ENCODE results near the gene DISC1. TPM values are rescaled to one million over a fixed set of nuclear protein-coding genes. Genes with fewer than 3 reads are reported as not detected.

Gene DISC1
- total RNA-seq, 2 experiments from 2014 or later: 19.8 to 20.0 TPM

- DNase-seq: no peak
- no peak overlapping the region for H3K4me3 Mint-ChIP-seq
- peaks cover 39% of the 10 kb centered on the region for H3K36me3 Mint-ChIP-seq (ENCODE audit: low read depth)
- no peaks in the 10 kb centered on the region for H3K27me3 Mint-ChIP-seq
- intact Hi-C loops (cut with DNase I, micrococcal nuclease): no loop called here
- no peak overlapping the region for H3K27ac ChIP-seq (ENCODE audit: low read depth in 1 of 2, low read length in 2 of 2)
- H3K27me3 ChIP-seq (ENCODE audit: control insufficient read depth in 1 of 2, insufficient read depth in 2 of 2, low read length in 2 of 2): no peaks in the 10 kb centered on the region
- POLR2A ChIA-PET: no interaction called here
- H3K9me3 ChIP-seq (ENCODE audit: control insufficient read depth in 1 of 2, insufficient read depth in 1 of 2, low read length in 2 of 2): peaks cover 0 to under 1% of the 10 kb centered on the region in 2 experiments
- no peak for TF ChIP-seq CTCF (IDR thresholded peaks at IDR 0.05)
- peaks cover 5% of the 10 kb centered on the region for H3K4me1 Mint-ChIP-seq (ENCODE audit: low read depth)
- H3K36me3 ChIP-seq (ENCODE audit: insufficient read depth, low read length): no peaks in the 10 kb centered on the region
- no peak for ATAC-seq (ENCODE audit: poor library complexity)
- CTCF ChIA-PET: no interaction called here
- no peak overlapping the region for H3K27ac Mint-ChIP-seq
- H3K4me3 ChIP-seq (ENCODE audit: low read length): no peak overlapping the region
- H3K4me1 ChIP-seq (ENCODE audit: insufficient read depth, low read length): no peaks in the 10 kb centered on the region
- no peaks in the 10 kb centered on the region for H3K9me3 Mint-ChIP-seq
Observed at GRCh38 chr1:231723146-231723545, 96.6 kb downstream of the DISC1 start.

GRCh38 chr1:231724041-231724440 is 97.5 kb downstream of the DISC1 start:
- CTCF ChIA-PET: no interaction called here
- Histone ChIP-seq H3K4me3 (ENCODE audit: low read length) (no peak overlapping the region), H3K4me1 (ENCODE audit: insufficient read depth, low read length) (no peaks in the 10 kb centered on the region), H3K9me3 (ENCODE audit: control insufficient read depth in 1 of 2, insufficient read depth in 1 of 2, low read length in 2 of 2) (peaks cover 0 to 3% of the 10 kb centered on the region in 2 experiments), H3K36me3 (ENCODE audit: insufficient read depth, low read length) (no peaks in the 10 kb centered on the region), H3K27me3 (ENCODE audit: control insufficient read depth in 1 of 2, insufficient read depth in 2 of 2, low read length in 2 of 2) (no peaks in the 10 kb centered on the region), H3K27ac (ENCODE audit: low read depth in 1 of 2, low read length in 2 of 2) (no peak overlapping the region)
- POLR2A ChIA-PET: no interaction called here
- Mint-ChIP-seq H3K4me1 (ENCODE audit: low read depth) (peaks cover 5% of the 10 kb centered on the region), H3K27ac (no peak overlapping the region), H3K9me3 (no peaks in the 10 kb centered on the region), H3K4me3 (no peak overlapping the region), H3K36me3 (ENCODE audit: low read depth) (peaks cover 41% of the 10 kb centered on the region), H3K27me3 (no peaks in the 10 kb centered on the region)
- ATAC-seq (ENCODE audit: poor library complexity) (no peak), DNase-seq (no peak)
- TF ChIP-seq CTCF (IDR thresholded peaks at IDR 0.05): no peak
- intact Hi-C loops (cut with DNase I, micrococcal nuclease): no loop called here

- peaks cover 5% of the 10 kb centered on the region for H3K4me1 Mint-ChIP-seq (ENCODE audit: low read depth)
- no peak overlapping the region for H3K27ac Mint-ChIP-seq
- Histone ChIP-seq H3K36me3 (ENCODE audit: insufficient read depth, low read length) (no peaks in the 10 kb centered on the region), H3K4me3 (ENCODE audit: low read length) (no peak overlapping the region), H3K9me3 (ENCODE audit: control insufficient read depth in 1 of 2, insufficient read depth in 1 of 2, low read length in 2 of 2) (peaks cover 0 to 3% of the 10 kb centered on the region in 2 experiments), H3K27ac (ENCODE audit: low read depth in 1 of 2, low read length in 2 of 2) (no peak overlapping the region), H3K4me1 (ENCODE audit: insufficient read depth, low read length) (no peaks in the 10 kb centered on the region), H3K27me3 (ENCODE audit: control insufficient read depth in 1 of 2, insufficient read depth in 2 of 2, low read length in 2 of 2) (no peaks in the 10 kb centered on the region)
- ATAC-seq (ENCODE audit: poor library complexity): no peak
- intact Hi-C loops (cut with DNase I, micrococcal nuclease): no loop called here
- ChIA-PET POLR2A (no interaction called here), CTCF (no interaction called here)
- TF ChIP-seq CTCF (IDR thresholded peaks at IDR 0.05): no peak
- peak in 4 of 14 experiments; percentile 5 to 44 (median 22) for DNase-seq
- peaks cover 36% of the 10 kb centered on the region for H3K36me3 Mint-ChIP-seq (ENCODE audit: low read depth)
- H3K27me3 Mint-ChIP-seq: no peaks in the 10 kb centered on the region
- H3K9me3 Mint-ChIP-seq: no peaks in the 10 kb centered on the region
- H3K4me3 Mint-ChIP-seq: no peak overlapping the region
Observed at GRCh38 chr1:231724876-231725647, 98.5 kb downstream of the DISC1 start.

Measured in CD4-positive, alpha-beta T cell (primary cell).